Neuronal stem cell (in vitro differentiated cells): ENCODE measurements around the gene CORIN.

Experiments
- DNase-seq: peaks from one replicate; pipeline ENCODE4 v3.0.0-alpha.2; 2013; ENCODE audit warnings: low spot score
- H2AFZ ChIP-seq: one replicate; pipeline ENCODE4 v1.6.1; 2013; ENCODE audit warnings: mild to moderate bottlenecking, low read length, inconsistent platforms
- H2AK5ac ChIP-seq: 2 replicates; pipeline ENCODE4 v1.6.1; 2013; ENCODE audit warnings: low read depth, mild to moderate bottlenecking, inconsistent platforms, low read length, moderate library complexity, mixed read lengths
- H2BK120ac ChIP-seq: 2 replicates; pipeline ENCODE4 v1.6.1; 2013; ENCODE audit warnings: low read depth, mild to moderate bottlenecking, inconsistent platforms, low read length, moderate library complexity, mixed read lengths
- H2BK12ac ChIP-seq: one replicate; pipeline ENCODE4 v1.6.1; 2013; ENCODE audit warnings: low read length, inconsistent platforms
- H2BK15ac ChIP-seq: 2 replicates; pipeline ENCODE4 v1.6.1; 2013; ENCODE audit warnings: mild to moderate bottlenecking, low read length, inconsistent platforms, mixed read lengths
- H2BK5ac ChIP-seq: one replicate; pipeline ENCODE4 v1.6.1; 2013; ENCODE audit warnings: inconsistent platforms, mild to moderate bottlenecking, low read length, moderate library complexity
- H3K14ac ChIP-seq: one replicate; pipeline ENCODE4 v1.6.1; 2013; ENCODE audit warnings: low read length, inconsistent platforms
- H3K18ac ChIP-seq: 2 replicates; pipeline ENCODE4 v1.6.1; 2013; ENCODE audit warnings: low read length, inconsistent platforms
- H3K23ac ChIP-seq: 2 replicates; pipeline ENCODE4 v1.6.1; 2013; ENCODE audit warnings: low read depth, mild to moderate bottlenecking, mixed read lengths, low read length, inconsistent platforms; ENCODE audit not compliant: poor library complexity
- H3K27ac ChIP-seq: replicated peaks from 3 replicates; pipeline ENCODE4 v1.5.1; 2013; ENCODE audit warnings: low read length, inconsistent platforms
- H3K27me3 ChIP-seq, 3 experiments: 2 replicates each; pipeline ENCODE4 v1.6.1; 2013; ENCODE audit warnings: low read length in 3 of 3, mild to moderate bottlenecking in 2 of 3, inconsistent platforms in 1 of 3, low read depth in 1 of 3, mixed read lengths in 1 of 3, moderate library complexity in 1 of 3; ENCODE audit not compliant: control insufficient read depth in 3 of 3, insufficient read depth in 3 of 3
- H3K36me3 ChIP-seq, 2 donors: replicated peaks in 1 of 2; 2 replicates each; pipeline ENCODE4 v1.6.1; 2013; ENCODE audit warnings: low read length in 2 of 2; ENCODE audit not compliant: control insufficient read depth in 2 of 2, insufficient read depth in 2 of 2
- H3K4ac ChIP-seq: 2 replicates; pipeline ENCODE4 v1.6.1; 2013; ENCODE audit warnings: inconsistent platforms, mild to moderate bottlenecking, low read length, moderate library complexity
- H3K4me1 ChIP-seq, 2 donors: 1 replicate in 1 of 2; 2 replicates in 1 of 2; pipeline ENCODE4 v1.6.1; 2013; ENCODE audit warnings: low read length in 2 of 2, low read depth in 1 of 2; ENCODE audit not compliant: control insufficient read depth in 2 of 2, insufficient read depth in 1 of 2
- H3K4me2 ChIP-seq: one replicate; pipeline ENCODE4 v1.6.1; 2013; ENCODE audit warnings: mild to moderate bottlenecking, low read length, inconsistent platforms; ENCODE audit not compliant: insufficient read depth, poor library complexity, severe bottlenecking
- H3K4me3 ChIP-seq, 2 donors: 2 replicates each; pipeline ENCODE4 v1.5.1; 2013; ENCODE audit warnings: low read length in 2 of 2, mild to moderate bottlenecking in 2 of 2, inconsistent platforms in 1 of 2, moderate library complexity in 1 of 2
- H3K79me1 ChIP-seq: one replicate; pipeline ENCODE4 v1.6.1; 2013; ENCODE audit warnings: low read depth, mild to moderate bottlenecking, inconsistent platforms, low read length, moderate library complexity
- H3K9ac ChIP-seq: one replicate; pipeline ENCODE4 v1.6.1; 2013; ENCODE audit warnings: mild to moderate bottlenecking, low read depth, low read length, inconsistent platforms; ENCODE audit not compliant: poor library complexity
- H3K9me3 ChIP-seq, 2 donors: replicated peaks in 1 of 2; 2 replicates each; pipeline versions ENCODE3 to v1.6.1; 2013; ENCODE audit warnings: low read length in 2 of 2, mild to moderate bottlenecking in 2 of 2, inconsistent platforms in 1 of 2, low read depth in 1 of 2, mixed read lengths in 1 of 2, moderate library complexity in 1 of 2; ENCODE audit not compliant: control insufficient read depth in 2 of 2, insufficient read depth in 1 of 2
- H4K8ac ChIP-seq: one replicate; pipeline ENCODE4 v1.6.1; 2013; ENCODE audit warnings: low read depth, mild to moderate bottlenecking, inconsistent platforms, low read length, moderate library complexity
- H4K91ac ChIP-seq: one replicate; pipeline ENCODE4 v1.6.1; 2013; ENCODE audit warnings: low read length, low read depth, mild to moderate bottlenecking, inconsistent platforms; ENCODE audit not compliant: poor library complexity
- WGBS, 2 donors: extraction: QIAGEN DNeasy Blood & Tissue Kit; methylation state at CpG; one replicate each; pipeline ENCODE4 v1.1.7; 2013; ENCODE audit warnings: missing lambda C conversion rate in 2 of 2, mixed read lengths in 1 of 2; ENCODE audit not compliant: insufficient read length in 2 of 2, insufficient replicate concordance in 1 of 2; ENCODE audit errors: extremely low coverage in 2 of 2; 5-methylcytosine and 5-hydroxymethylcytosine counted together

CORIN gene

GRCh38 chr4:47719576-47719975 is 118.3 kb downstream of the CORIN start:
- WGBS, 2 donors = no CpG with 5 or more reads among the region's 4 CpGs
- no peak overlapping the region for H2BK5ac ChIP-seq

GRCh38 chr4:47718696-47719095 is 119.2 kb downstream of the CORIN start:
- no peak overlapping the region for H3K4me2 ChIP-seq
- H2AFZ ChIP-seq = no peak overlapping the region
- no peak overlapping the region for H3K18ac ChIP-seq
- no peak overlapping the region for H2AK5ac ChIP-seq
- H2BK120ac ChIP-seq = no peak overlapping the region
- no peak for DNase-seq
- H4K91ac ChIP-seq = no peak overlapping the region
- no peaks in the 10 kb centered on the region for H3K36me3 ChIP-seq
- H3K9ac ChIP-seq = no peak overlapping the region
- H2BK12ac ChIP-seq = no peak overlapping the region
- WGBS, 2 donors = no CpG with 5 or more reads among the region's 2 CpGs
- H3K4me1 ChIP-seq = peaks cover 4 to 8% of the 10 kb centered on the region in 2 donors
- no peak overlapping the region for H2BK5ac ChIP-seq
- no peaks in the 10 kb centered on the region for H3K79me1 ChIP-seq
- no peak overlapping the region for H4K8ac ChIP-seq
- no peak overlapping the region for H3K4me3 ChIP-seq
- no peaks in the 10 kb centered on the region for H3K27me3 ChIP-seq
- no peaks in the 10 kb centered on the region for H3K9me3 ChIP-seq
- no peak overlapping the region for H3K14ac ChIP-seq
- H3K27ac ChIP-seq = no peak overlapping the region
- H2BK15ac ChIP-seq = no peak overlapping the region
- H3K23ac ChIP-seq = no peak overlapping the region
- H3K4ac ChIP-seq = no peak overlapping the region

More at GRCh38 chr4:47719576-47719975, 118.3 kb downstream of the CORIN start:
- H3K27me3 ChIP-seq = no peaks in the 10 kb centered on the region
- H3K9me3 ChIP-seq = no peaks in the 10 kb centered on the region
- H3K23ac ChIP-seq = no peak overlapping the region
- no peak overlapping the region for H3K4ac ChIP-seq
- H3K18ac ChIP-seq = no peak overlapping the region
- H2AK5ac ChIP-seq = no peak overlapping the region
- no peak overlapping the region for H2BK15ac ChIP-seq
- no peak overlapping the region for H2AFZ ChIP-seq
- H3K4me3 ChIP-seq = no peak overlapping the region
- no peaks in the 10 kb centered on the region for H3K36me3 ChIP-seq
- no peak overlapping the region for H4K91ac ChIP-seq
- no peak overlapping the region for H3K27ac ChIP-seq
- no peaks in the 10 kb centered on the region for H3K79me1 ChIP-seq
- no peak overlapping the region for H2BK120ac ChIP-seq
- no peak overlapping the region for H3K14ac ChIP-seq
- no peak overlapping the region for H2BK12ac ChIP-seq
- no peak overlapping the region for H3K4me2 ChIP-seq
- DNase-seq = no peak
- peaks cover 4 to 8% of the 10 kb centered on the region in 2 donors for H3K4me1 ChIP-seq
- H4K8ac ChIP-seq = no peak overlapping the region
- H3K9ac ChIP-seq = no peak overlapping the region

GRCh38 chr4:47717188-47717587 is 120.7 kb downstream of the CORIN start:
- Histone ChIP-seq H3K36me3 (no peaks in the 10 kb centered on the region), H3K18ac (no peak overlapping the region)

DNA sequence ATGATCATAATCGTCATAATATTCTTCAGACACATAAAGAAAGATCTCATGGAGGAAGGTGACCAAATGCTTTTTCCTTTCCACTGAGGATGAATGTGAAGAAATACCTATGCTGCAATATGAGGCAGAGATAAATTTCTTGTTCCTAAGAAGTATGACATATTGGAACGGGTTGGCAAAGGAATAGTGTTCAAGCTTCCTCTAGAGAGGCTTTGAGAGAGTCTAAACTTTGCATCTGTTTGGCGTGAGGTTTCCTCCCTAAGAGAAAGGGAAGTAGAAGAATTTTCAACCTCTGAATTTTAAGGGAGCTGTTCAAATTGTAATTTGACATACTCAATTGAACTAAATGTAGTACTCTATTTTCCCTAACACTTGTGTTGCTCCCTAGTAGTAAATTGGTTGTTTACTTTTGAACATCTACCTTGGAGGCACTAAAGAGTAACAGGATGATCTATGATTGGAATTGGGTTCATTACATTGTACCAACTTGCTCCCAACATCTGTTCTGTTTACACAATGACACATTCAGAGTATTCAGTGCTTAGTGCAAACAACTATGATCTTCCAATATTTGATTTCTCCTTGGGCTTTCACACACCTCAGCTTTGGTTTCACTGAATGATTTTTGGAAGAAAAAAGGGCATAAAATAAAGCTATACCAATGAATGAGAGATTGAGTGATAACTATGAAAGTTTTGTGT is 122.0 kb downstream of the CORIN start:
- no peak overlapping the region for H4K91ac ChIP-seq
- no peak overlapping the region for H3K27ac ChIP-seq
- no CpG with 5 or more reads among the region's 3 CpGs for WGBS, 2 donors
- no peak overlapping the region for H3K9ac ChIP-seq
- H3K36me3 ChIP-seq = no peaks in the 10 kb centered on the region
- no peak overlapping the region for H3K4me2 ChIP-seq
- no peak overlapping the region for H2BK120ac ChIP-seq
- H2BK15ac ChIP-seq = no peak overlapping the region
- no peaks in the 10 kb centered on the region for H3K9me3 ChIP-seq
- H2BK5ac ChIP-seq = no peak overlapping the region
- H2AFZ ChIP-seq = no peak overlapping the region
- no peaks in the 10 kb centered on the region for H3K27me3 ChIP-seq
- H3K18ac ChIP-seq = no peak overlapping the region
- no peak overlapping the region for H3K23ac ChIP-seq
- no peak overlapping the region for H3K14ac ChIP-seq
- H4K8ac ChIP-seq = no peak overlapping the region
- H2BK12ac ChIP-seq = no peak overlapping the region
- H3K4ac ChIP-seq = no peak overlapping the region
- no peak overlapping the region for H3K4me3 ChIP-seq
- H3K79me1 ChIP-seq = no peaks in the 10 kb centered on the region
- H3K4me1 ChIP-seq = peaks cover 9 to 10% of the 10 kb centered on the region in 2 donors
- no peak overlapping the region for H2AK5ac ChIP-seq
- DNase-seq = no peak

More at GRCh38 chr4:47717188-47717587, 120.7 kb downstream of the CORIN start:
- Histone ChIP-seq H3K4me1 (peaks cover 4 to 5% of the 10 kb centered on the region in 2 donors), H3K9ac (no peak overlapping the region), H2AFZ (peak overlapping the region; percentile 53), H2BK5ac (no peak overlapping the region), H3K14ac (no peak overlapping the region), H2AK5ac (no peak overlapping the region), H3K9me3 (no peaks in the 10 kb centered on the region), H3K4ac (no peak overlapping the region), H3K4me3 (no peak overlapping the region), H2BK15ac (no peak overlapping the region), H3K79me1 (no peaks in the 10 kb centered on the region), H4K91ac (no peak overlapping the region), H3K23ac (no peak overlapping the region), H2BK120ac (no peak overlapping the region), H3K27me3 (no peaks in the 10 kb centered on the region), H4K8ac (no peak overlapping the region), H2BK12ac (no peak overlapping the region), H3K27ac (no peak overlapping the region), H3K4me2 (no peak overlapping the region)
- no peak for DNase-seq
- no CpG with 5 or more reads among the region's 5 CpGs for WGBS, 2 donors
